ENCODE data around the gene SHISAL2B. TPM values are rescaled to one million over a fixed set of nuclear protein-coding genes. Genes with fewer than 3 reads are reported as not detected.

SHISAL2B gene
- total RNA-seq, 1 experiment from 2014 or later = 15.2 TPM

- DNase-seq (ENCODE audit: low spot score) = no peak
- ChIA-PET CTCF (no interaction called here), POLR2A (no interaction called here)
- Mint-ChIP-seq H3K9me3 (no peaks in the 10 kb centered on the region), H3K27me3 (ENCODE audit: low read depth) (no peaks in the 10 kb centered on the region), H3K4me1 (peaks cover 22% of the 10 kb centered on the region), H3K27ac (no peak overlapping the region), H3K4me3 (no peak overlapping the region), H3K36me3 (peaks cover 13% of the 10 kb centered on the region)
- no peak for TF ChIP-seq E2F4 (CRISPR knock-in tag; IDR thresholded peaks at IDR 0.05; ENCODE audit: borderline replicate concordance, low read depth)
- no peak for TF ChIP-seq ZNF219 (CRISPR knock-in tag; IDR thresholded peaks at IDR 0.05; ENCODE audit: borderline replicate concordance)
- TF ChIP-seq SMAD3 (CRISPR knock-in tag; IDR thresholded peaks at IDR 0.05; ENCODE audit: borderline replicate concordance) = no peak
- no peak for TF ChIP-seq PREB (CRISPR knock-in tag; IDR thresholded peaks at IDR 0.05; ENCODE audit: borderline replicate concordance)
- no peak for TF ChIP-seq SMAD4 (CRISPR knock-in tag; IDR thresholded peaks at IDR 0.05)
- TF ChIP-seq FOXK1 (CRISPR knock-in tag; IDR thresholded peaks at IDR 0.05) = no peak
- no peak for TF ChIP-seq ZNF396 (CRISPR knock-in tag; IDR thresholded peaks at IDR 0.05; ENCODE audit: borderline replicate concordance)
- no peak for TF ChIP-seq TP53 (CRISPR knock-in tag; IDR thresholded peaks at IDR 0.05)
- TF ChIP-seq NR2C2 (CRISPR knock-in tag; IDR thresholded peaks at IDR 0.05) = no peak
- TF ChIP-seq ZNF423 (CRISPR knock-in tag; IDR thresholded peaks at IDR 0.05) = no peak
- no peak for TF ChIP-seq AFF4 (CRISPR knock-in tag; IDR thresholded peaks at IDR 0.05; ENCODE audit: borderline replicate concordance)
- TF ChIP-seq JAZF1 (CRISPR knock-in tag; IDR thresholded peaks at IDR 0.05) = no peak
- no peak for TF ChIP-seq NFE2L1 (CRISPR knock-in tag; IDR thresholded peaks at IDR 0.05)
- TF ChIP-seq OVOL2 (CRISPR knock-in tag; IDR thresholded peaks at IDR 0.05; ENCODE audit: borderline replicate concordance) = no peak
- TF ChIP-seq CREM (CRISPR knock-in tag; IDR thresholded peaks at IDR 0.05) = no peak
- no peak for ATAC-seq
Measured at GRCh38 chr5:64742411-64742810, 52.1 kb downstream of the SHISAL2B start.

- POLR2A ChIA-PET = no interaction called here
- Mint-ChIP-seq H3K4me1 (peaks cover 22% of the 10 kb centered on the region), H3K4me3 (no peak overlapping the region), H3K9me3 (peaks cover under 1% of the 10 kb centered on the region; the same call in 1 of the 2 replicates), H3K27ac (no peak overlapping the region), H3K27me3 (ENCODE audit: low read depth) (no peaks in the 10 kb centered on the region), H3K36me3 (peaks cover 14% of the 10 kb centered on the region)
- CTCF ChIA-PET = no interaction called here
- no peak for DNase-seq (ENCODE audit: low spot score)
- ATAC-seq = no peak
- TF ChIP-seq ZNF138 (CRISPR knock-in tag; conservative IDR thresholded peaks at IDR 0.05) = no peak
- TF ChIP-seq ZNF532 (CRISPR knock-in tag; IDR thresholded peaks at IDR 0.05; ENCODE audit: borderline replicate concordance) = no peak
- no peak for TF ChIP-seq USF1 (CRISPR knock-in tag; IDR thresholded peaks at IDR 0.05)
- no peak for TF ChIP-seq ZNF263 (CRISPR knock-in tag; IDR thresholded peaks at IDR 0.05; ENCODE audit: low read depth)
- TF ChIP-seq NFE2L1 (CRISPR knock-in tag; IDR thresholded peaks at IDR 0.05) = no peak
- no peak for TF ChIP-seq TEAD1 (CRISPR knock-in tag; IDR thresholded peaks at IDR 0.05)
- no peak for TF ChIP-seq CREM (CRISPR knock-in tag; IDR thresholded peaks at IDR 0.05)
- TF ChIP-seq CREB1 (CRISPR knock-in tag; IDR thresholded peaks at IDR 0.05) = no peak
- no peak for TF ChIP-seq KAT7 (CRISPR knock-in tag; IDR thresholded peaks at IDR 0.05; ENCODE audit: borderline replicate concordance)
- no peak for TF ChIP-seq ZNF219 (CRISPR knock-in tag; IDR thresholded peaks at IDR 0.05; ENCODE audit: borderline replicate concordance)
- no peak for TF ChIP-seq ZNF396 (CRISPR knock-in tag; IDR thresholded peaks at IDR 0.05; ENCODE audit: borderline replicate concordance)
- no peak for TF ChIP-seq RELA (CRISPR knock-in tag; IDR thresholded peaks at IDR 0.05; ENCODE audit: borderline replicate concordance)
- TF ChIP-seq GABPB1 (CRISPR knock-in tag; IDR thresholded peaks at IDR 0.05) = no peak
- TF ChIP-seq ZMAT4 (CRISPR knock-in tag; IDR thresholded peaks at IDR 0.05) = no peak
Measured at GRCh38 chr5:64742821-64743220, 52.5 kb downstream of the SHISAL2B start.

Measured in WTC11 (cell line).